GM12892 (cell line): ENCODE results near the gene RASSF1.

Experiments
- POLR2A ChIP-seq: IDR thresholded peaks from 2 replicates; pipeline ENCODE4 v1.6.1; 2011; ENCODE audit warnings: low read depth, low read length, control low read depth
- POLR2AphosphoS5 ChIP-seq: IDR thresholded peaks from 2 replicates; pipeline ENCODE4 v1.6.1; 2011; ENCODE audit warnings: low read depth, low read length, control low read depth
- TAF1 ChIP-seq: IDR thresholded peaks from 2 replicates; pipeline ENCODE4 v1.6.1; 2011; ENCODE audit warnings: low read depth, mild to moderate bottlenecking, control low read depth, low read length, borderline replicate concordance

GRCh38 chr3:50323614-50324199 lies 16.9 kb downstream of the RASSF1 start:
- TF ChIP-seq POLR2AphosphoS5 (no peak), POLR2A (peak; percentile 26; the same call in 1 of the 2 replicates), TAF1 (no peak)
